EH (cell line): Measurements from ENCODE around the gene NAB1.

Experiments used
- DNase-seq: peaks from one replicate; pipeline ENCODE4 v3.0.0-alpha.2; 2015; ENCODE audit warnings: low read depth

NAB1 gene

DNA sequence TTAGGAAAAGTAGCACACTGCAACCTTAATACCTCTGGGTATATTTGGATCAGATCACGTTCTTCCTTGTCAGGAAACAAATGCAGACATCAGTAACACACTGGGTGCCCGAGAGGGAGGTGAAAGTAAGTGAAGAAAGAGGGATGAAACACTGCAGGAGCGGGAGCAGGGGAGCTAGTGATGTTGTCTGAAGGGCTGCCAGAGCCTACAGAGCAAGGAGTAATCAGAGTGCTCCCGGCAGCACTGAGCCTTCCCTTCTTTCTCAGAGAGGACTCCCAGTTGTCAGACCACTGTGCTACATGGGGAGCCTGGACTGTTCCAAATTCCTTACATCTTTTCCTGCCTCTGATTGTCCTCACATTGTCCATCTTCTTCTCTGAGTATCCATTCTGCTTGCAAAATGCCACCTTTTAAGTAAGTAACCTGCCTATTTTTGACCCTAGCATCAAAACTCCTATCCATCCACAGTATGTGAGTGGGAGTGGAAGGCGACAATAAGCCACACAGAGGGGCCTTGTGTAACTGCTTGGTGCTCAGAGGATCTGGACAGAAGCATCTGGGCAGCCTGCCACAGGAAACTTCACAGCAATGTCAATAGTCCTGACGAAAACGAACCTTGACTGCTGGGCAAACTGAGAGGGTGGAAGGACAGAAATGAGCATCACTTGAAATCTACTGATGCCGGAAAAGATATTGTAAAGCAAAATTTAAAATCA lies 10.8 kb upstream of the NAB1 start:
- DNase-seq, result no peak

DNA sequence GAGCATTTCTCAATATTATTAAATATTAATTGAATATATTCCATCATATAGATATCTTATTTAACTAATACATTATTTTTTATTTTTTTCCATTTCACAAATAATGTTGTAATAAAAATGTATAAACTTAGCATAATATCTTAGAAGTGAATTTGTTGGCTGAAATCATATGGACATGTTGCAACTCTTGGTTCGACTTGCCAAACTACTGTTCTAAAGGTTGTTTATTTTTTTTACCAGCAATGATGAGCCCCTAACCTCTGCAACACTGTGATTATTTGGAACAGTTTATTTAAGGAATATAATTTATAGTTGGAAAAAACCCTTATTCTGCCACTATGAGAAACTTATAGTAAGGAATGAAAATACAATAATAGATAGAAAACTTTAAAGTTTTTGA lies 8.8 kb upstream of the NAB1 start:
- DNase-seq, result no peak

DNA sequence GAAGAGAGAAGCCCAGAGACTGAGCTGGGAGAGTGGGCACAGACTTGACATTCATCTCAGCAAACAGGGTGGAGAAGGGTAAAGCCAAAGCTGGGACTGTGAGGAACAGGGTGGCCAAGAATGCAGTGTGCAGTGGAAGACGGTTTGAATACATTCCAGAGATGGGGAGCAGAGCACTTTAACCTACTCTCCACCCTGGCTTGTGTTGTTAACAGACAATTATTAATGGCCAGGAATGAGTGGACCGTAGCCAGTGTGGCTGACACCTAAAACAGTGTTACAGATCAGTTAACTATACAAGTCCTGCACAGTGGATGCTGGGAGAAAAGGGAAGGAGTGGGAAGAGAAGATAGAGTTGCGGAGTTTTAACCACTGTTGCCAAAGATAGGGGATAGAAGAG lies 7.4 kb upstream of the NAB1 start:
- no peak for DNase-seq

DNA sequence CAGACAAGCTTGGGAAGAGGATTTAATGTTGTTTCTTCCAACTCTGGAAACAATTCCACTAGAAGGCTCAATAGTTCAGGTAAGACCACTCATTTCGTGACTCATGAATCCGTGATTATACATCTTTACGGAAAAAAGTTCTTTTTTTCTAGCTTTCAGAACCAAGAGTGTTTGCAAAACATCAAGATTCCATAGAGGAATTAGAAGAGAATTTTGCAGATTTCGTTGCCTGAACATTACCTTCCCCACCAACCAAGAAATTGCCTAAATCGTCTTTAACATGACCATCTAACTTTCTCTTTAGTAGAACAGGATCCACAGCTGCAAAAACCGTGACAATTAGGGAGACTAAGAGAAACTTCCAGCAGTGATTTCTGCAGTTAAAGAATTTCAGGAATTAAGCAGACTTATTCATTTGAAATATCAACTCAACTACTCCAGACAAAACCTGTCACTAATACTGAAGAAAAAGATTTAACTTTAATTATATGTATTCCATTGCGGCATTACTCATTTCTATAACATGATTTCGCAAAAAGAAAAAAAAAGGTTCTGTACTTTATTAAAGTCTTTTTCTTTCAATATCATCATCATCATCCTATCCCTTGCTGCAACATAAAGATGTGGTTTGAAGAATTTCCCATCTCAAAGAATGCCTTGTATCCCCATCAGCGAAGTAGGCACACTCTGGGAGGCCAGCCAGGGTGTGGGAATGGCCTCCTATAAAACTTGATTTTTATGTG lies 1.9 kb upstream of the NAB1 start:
- DNase-seq, result peak; percentile 65

DNA sequence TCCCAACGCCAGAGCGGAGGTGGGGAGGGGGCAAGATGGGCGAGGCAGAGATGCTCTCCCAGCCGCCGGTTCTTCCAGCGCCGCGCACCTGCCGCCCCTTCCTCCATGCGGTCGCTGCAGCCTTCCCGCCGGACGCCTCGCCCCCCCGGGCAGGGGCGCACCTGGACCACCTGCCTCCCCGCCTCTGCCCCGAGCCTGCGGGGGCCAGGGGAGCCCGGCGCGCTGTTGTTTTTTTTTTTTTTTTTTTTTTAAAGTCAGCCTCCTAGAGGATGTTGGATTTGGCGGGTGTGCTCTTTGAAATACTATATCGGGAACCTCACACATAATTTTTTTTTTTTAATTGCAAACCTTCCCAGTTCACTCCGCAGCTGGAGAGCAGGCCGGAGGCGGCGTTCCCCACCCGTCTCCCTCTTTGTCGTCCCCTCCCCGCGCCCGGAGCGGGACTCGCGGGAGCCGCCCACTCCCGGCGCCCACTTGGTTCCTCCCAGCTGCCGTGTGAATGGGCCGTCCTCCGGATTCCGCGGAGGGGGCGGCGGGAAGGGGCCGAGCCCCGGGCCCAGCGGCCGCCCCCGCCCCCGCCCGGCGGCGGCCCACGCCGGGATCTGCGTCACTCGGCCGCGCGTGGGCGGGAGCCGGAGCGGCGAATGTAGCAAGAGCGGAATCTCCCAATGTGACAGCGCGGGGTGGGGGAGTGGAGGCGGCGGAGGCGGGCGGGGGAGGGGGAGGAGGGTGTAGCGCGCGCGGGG lies 421 bp upstream of the NAB1 start:
- DNase-seq, result peak; percentile 87

DNA sequence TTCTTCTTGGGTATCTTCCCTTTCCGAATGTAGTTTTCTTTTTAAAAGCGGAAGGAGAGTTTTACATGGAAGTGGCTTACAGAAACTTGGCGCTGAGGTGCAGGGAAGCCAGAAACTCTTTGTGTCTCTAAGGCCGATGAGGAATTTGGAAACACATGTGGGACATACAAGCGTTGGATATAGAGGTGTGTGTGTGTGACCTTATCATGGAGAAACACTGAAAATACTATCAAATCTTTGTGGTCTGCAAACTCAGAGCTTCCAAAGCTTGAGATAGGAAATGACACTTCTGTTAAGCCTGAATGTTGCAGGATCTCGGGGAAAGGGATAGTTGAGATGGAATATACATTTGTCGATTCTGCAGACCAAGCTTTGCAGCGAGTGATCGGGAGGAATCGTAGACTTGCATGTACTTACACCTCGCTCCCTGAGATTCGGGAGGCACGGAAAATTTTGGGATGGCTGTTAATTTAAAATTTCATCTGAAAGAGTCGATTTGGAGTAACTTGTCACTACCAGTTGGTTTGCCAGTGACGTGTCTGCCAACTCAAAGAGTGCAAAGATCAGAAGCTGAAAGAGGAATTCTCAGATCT lies 1.0 kb downstream of the NAB1 start:
- DNase-seq, result peak; percentile 41

DNA sequence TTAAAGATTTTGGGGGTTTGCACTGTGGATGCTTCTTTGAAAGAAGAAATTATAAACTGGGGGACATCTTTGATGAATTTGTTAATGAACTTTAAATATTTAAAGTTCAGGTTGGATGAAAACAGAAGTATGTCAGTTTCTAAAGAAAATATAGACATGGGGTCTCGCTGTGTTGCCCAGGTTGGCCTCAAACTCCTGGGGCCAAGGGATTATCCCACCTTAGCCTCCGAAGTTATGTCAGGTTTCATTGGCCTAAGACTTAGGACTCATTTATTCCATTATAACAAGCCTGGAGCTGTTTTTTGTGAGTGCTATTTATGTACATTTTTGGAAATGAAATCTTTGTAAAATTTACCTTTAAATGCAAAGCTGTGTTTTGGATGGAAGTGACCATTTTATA lies 2.5 kb downstream of the NAB1 start:
- DNase-seq, result no peak

DNA sequence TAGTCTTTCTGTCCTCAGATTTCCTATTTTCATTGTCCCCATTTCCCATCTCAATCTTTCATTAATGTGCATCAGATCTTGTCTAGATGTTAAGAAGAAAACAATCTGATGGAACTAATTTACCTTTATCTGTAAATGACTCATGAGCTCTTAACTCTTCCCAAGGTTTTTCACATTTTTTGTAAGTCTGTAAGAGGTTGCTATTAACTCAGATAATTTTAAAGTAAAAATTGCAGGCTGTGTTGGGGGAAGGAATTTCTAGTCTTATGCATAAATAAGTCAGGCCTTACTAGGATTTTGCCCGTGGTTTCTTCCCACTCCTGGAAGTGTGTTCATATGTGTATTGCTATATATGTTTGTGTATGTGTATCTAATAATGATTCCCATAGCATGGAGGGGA lies 4.3 kb downstream of the NAB1 start:
- DNase-seq, result no peak

DNA sequence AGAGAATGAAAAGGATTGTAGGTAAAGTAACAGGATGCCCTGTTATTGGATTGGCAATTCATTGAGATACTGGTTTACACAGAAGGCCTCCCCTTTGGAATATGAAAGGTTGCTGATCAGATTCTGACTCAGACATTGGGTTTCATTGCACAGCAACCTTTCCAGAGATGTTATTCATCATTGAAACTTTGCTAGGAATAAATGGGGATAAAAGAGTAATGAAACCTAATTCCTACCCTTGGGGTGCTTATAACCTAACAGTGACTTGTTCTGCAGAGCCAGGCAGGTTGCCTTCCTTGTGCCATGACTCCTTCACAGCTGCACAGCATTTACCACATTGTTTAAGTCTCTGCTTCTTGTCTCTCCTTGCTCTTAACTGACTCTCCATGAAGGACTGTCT lies 5.0 kb downstream of the NAB1 start:
- no peak for DNase-seq

DNA sequence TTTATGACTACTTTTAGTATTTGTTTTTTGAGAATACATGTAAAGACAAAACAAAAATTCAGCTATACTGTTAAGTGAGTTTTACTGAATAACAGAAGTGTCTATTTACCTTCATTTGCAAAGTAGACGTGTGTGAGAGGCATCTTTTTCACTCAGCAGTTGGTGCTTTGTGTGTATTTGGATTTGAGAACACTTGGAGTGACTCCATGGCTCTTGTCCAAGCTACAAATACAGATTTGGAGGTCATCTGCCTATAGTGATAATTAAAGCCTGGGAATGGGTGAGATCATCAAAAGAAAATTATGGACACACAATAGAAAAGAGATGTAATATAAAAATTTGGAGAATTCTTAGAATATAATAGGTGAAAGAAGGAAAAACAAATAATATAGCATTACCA lies 6.2 kb downstream of the NAB1 start:
- DNase-seq, result no peak

DNA sequence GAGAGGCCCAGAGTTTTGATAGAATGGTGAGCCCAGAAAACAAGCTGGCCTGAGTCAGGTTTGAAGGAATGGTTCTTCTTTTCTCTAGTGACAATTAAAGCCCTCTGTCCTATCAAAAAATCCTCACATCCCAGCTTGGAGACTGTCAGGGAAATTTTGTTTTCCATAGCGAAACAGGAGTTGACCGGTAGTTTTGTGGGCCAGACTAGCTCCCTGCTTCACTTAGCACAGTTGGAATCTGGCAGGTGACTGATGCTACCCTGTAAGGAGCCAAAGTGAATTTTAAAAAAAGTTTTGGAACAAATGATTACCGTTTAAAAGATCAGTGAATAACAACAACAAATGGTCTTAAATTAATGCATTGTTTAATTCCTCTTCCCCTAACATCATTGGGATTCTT lies 6.7 kb downstream of the NAB1 start:
- no peak for DNase-seq

DNA sequence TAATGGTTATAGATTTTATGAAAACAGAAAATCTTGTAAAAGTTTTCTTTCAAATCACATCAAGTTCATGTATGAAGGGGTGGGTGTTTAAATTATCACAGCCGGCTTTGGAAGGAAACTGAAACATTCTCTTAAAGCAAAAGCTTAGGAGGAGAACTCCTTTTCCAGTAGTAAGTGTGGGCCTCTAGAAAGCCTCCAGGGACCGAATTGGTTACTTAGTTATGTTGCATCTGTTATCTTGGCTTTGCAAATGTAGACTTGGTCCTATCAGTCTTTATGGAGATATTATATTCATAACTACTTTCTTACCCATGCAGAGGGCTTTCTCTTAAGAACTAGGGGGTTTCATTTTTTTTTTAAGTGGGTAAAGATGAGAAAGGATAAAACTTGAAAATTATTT lies 7.4 kb downstream of the NAB1 start:
- DNase-seq, result no peak

DNA sequence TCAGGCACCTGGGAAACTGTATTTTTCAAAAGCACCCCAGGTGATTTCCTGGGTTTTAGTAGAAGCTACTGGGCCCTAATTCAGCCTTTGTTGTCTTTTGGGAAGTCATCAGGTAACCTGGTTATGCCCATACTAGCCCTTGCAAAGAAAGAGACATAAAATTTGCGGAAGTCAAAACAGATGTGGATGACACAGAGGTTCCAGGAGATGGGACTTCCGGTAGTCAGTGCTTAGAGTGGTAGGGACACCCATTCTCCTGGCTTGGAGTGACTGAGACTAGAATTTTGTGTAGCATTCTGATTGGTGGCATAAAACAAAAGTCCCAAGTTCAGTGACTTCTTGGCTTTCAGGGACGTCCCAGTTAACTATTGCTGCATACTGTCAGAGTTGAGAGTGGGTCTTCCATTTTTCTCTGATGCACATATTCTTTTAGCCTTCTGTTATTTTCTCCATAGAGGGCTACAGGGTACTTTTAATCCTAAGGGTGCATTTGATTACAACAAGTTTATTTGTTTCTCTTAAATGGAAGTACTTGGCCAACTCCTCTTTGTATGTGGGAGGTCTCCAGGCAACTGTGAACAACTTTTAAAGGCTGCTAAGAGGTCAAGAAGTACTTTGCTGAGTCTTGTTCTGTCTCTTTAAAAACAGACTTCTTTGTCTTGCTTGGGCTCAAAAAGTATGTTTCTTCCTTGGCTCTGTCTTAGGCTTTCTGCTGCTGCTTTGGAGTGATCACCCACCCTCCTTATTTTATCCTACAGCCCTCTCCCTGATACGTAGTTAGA lies 8.8 kb downstream of the NAB1 start:
- no peak for DNase-seq

DNA sequence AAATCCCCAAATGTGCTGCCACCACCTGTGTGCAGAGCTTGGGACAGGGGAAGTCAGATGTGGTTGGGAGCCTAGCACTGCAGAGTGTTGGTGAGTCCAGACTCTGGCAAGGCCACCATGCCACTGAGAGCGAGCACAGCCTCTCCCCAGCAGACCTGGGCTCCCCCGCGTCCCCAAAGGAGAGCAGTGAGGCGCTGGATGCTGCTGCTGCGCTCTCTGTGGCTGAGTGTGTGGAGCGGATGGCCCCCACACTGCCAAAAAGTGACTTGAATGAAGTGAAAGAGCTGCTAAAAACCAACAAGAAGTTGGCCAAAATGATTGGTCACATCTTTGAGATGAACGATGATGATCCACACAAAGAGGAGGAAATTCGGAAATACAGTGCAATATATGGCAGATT lies 10.7 kb downstream of the NAB1 start:
- DNase-seq, result no peak

DNA sequence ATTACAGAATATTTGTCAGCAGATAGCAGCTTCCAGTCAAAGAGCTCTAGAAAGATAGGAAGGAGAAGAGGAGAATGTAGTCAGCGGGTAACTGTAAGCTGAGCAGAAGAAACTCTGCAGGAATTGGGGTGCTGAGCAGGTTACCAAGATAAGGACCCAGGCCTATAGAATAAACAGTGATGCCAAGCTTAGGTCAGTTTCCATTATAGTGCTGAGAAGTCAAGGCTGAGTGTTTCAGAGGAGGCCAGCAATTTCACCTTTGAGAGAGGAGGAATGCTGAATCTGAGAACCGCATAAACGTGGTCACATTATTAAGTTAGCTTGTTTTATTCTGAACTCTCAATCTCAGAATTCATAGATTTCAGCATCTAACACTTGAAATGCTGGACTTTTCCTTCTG lies 13.9 kb downstream of the NAB1 start:
- no peak for DNase-seq

DNA sequence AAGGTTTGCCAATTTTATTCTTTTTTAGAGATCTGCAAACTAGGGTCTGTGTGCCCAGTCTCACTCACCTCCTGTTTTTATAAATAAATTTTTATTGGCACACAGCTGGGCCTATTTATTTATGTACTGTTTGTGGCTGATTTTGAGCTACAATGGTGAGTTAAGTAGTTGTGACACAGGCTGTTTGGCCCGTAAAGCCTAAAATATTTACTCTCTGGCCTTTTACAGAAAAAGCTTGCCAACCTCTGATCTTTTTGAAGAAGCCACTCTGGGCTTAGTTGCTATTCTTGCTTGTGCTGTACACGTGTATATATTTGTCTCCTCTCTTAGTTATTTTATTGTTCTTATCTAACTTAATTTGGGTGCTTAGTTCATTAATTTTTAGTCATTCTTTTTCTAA lies 14.5 kb downstream of the NAB1 start:
- DNase-seq, result no peak

DNA sequence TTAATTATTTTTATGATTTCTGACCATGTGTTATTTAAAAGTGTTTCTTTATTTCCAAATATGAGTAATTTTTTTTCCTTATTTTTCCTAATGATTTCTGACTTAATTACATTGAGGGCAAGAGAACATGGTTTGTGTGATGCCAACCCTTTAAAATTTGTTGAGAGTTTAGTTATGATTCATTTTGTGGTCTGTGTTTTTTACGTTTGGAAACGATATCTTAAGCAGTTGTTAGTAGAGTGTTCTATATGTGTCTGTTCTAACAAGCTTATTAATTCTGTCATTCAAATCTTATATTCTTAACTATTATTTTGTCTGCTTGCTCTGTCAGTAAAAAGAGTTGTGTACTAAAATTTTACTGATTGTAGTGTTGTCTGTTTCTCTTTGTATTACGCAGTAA lies 15.0 kb downstream of the NAB1 start:
- DNase-seq, result no peak

DNA sequence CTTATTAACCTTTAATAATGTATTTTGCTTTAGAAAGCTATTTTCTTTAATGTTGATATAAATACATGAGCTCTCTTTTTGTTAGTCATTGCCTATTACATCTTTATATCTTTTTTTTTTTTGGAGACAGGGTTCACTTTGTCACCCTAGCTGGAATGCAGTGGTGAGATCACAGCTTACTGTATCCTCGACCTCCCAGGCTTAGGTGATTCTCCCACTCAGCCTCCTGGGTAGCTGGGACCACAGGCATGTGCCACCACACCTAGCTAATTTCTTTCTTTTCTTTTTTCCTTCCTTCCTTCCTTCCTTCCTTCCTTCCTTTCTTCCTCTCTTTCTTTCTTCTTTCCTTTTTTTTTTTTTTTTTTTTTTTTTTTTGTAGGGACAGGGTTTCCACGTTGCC lies 15.4 kb downstream of the NAB1 start:
- DNase-seq, result peak; percentile 69

DNA sequence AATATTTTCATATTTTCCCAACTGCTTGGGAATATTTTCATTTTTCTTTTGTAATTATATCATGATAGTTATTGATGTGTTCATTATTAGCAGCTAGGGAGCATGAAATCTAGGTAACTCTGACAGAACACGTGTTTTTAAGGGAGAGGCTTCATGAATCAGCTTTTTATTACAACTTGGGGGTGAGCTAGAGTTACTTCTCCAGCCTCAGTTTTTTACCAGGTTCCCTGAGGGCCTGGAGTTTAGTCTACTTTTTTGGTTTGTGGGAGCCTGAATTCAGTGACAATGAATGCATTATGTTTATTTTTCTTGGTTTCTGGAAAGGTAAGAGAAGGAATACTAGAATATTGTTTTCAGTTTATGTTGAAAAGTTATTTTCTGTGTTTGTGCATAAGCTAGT lies 18.0 kb downstream of the NAB1 start:
- DNase-seq, result peak; percentile 16

DNA sequence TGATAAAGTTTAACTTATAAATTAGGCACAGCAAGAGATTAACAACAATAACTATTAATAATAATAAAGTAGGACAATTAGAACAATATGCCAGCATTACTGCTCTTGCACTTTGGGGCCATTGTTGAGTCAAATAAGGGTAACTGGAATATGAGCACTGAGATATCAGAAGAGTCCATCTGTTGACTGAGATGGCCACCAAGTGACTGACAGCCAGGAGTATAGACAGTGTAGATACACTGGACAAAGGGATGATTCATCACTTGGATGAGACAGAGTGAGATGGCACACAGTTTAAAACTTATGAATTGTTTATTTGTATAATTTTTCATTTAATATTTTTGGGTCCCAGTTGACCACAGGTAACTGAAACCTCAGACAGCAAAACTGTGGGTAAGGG lies 20.0 kb downstream of the NAB1 start:
- peak; percentile 32 for DNase-seq

DNA sequence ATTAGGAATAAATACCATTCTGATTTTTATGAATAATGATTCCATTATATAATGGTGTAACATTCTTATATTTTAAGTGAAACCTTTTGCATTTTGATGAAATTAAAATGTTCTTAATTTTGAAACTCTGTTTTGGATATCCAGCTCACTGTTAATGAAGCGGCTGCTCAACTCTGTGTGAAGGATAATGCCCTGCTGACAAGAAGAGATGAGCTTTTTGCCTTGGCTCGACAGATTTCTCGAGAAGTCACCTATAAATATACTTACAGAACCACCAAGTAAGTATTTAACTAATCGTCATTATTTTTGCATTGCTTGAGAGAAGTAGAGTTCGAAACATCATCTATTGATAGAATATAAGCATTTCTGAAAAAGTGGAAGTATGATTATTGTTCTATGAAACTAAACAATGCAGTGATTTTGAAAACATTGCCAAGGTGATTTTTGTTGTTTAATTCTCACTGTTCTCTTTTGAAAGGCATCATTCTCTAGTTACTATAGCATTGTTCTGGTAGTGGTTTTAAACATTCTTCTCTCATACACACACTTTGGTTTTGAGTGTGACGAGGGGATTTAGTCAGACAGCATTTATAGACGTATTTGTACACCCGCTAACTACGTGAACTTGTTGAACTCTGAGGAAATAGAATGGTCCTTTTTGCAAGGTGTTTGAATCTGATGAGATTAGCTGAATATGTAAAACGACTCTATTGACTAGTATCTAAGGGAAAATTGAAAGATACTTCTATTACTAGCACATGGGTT lies 21.5 kb downstream of the NAB1 start:
- DNase-seq, result no peak
